ENCODE data around the gene UBTD2. TPM values are rescaled to one million over a fixed set of nuclear protein-coding genes. Genes with fewer than 3 reads are reported as not detected.

Gene UBTD2
- total RNA-seq, 4 donors from 2014 or later: 6.0 to 11.4 (median 9.8) TPM

DNA sequence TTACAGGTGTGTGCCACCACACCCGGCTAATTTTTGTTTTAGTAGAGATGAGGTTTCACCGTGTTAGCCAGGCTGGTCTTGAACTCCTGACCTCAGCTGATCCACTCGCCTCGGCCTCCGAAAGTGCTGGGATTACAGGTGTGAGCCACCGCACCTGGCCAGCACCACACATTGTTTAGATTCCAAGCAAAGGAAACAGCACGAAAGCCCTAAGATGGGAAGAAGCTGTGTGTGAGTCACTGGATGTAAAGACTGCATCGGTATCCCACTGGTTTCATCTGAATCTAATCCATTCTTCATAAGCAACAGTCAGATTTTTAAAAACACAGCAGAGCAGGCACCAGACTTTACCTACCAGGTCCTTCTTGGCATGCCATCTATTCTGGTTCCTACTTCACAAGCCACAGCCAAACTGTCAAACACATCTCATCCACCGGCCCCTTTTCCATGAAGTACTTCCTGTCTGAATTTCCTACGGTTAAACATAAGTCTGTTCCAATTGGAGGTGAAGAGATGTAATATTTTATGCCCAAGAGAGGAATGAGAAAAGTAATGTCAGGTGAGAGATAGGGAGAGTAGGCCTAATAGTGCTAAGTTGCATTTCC, 17.4 kb downstream of the UBTD2 start:
- ATAC-seq: no peak
- peaks cover 11 to 16% of the 10 kb centered on the region in 2 donors for H3K4me1 ChIP-seq
- intact Hi-C loops (cut with DNase I; ENCODE audit: low total_unique reads) (no loop called here), in situ Hi-C loops (cut with MboI; ENCODE audit: low sequenced_read_pairs in 4 of 4) (no loop called here)
- H3K27me3 ChIP-seq: no peaks in the 10 kb centered on the region
- no peak for TF ChIP-seq CTCF (IDR thresholded peaks at IDR 0.05 in 4 of 5, conservative IDR thresholded peaks at IDR 0.05 in 1 of 5)
- TF ChIP-seq POLR2A (IDR thresholded peaks at IDR 0.05): no peak
- no peaks in the 10 kb centered on the region for H3K9me3 ChIP-seq
- H3K36me3 ChIP-seq: no peaks in the 10 kb centered on the region
- H3K27ac ChIP-seq: no peak overlapping the region
- no peak overlapping the region for H3K4me3 ChIP-seq
- DNase-seq: no peak

DNA sequence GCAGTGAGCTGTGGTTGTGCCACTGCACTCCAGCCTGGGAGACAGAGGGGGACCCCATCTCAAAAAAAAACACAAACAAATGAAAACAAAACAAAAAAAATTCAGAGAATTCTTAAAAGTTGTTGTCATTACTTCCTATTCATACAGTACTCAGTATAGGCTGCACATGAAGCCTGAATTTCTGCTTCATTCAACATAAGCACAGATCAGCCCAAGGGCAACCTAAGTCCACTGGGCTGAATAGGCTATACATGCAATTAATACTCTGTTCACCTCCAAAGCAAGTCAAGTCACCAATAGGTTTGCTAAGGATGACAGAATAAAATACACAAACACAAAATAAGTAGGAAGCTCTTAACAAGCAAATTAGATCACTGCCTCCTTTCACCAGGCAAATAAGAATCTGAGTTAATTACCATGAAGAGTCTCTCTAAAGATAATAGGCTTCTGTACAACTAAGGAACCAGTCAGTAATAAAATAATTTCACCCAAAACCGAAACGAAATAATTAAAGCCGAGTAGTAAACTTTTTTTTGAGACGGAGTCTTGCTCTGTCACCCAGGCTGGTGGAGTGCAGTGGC, 18.7 kb downstream of the UBTD2 start:
- Histone ChIP-seq H3K4me1 (peaks cover 21 to 24% of the 10 kb centered on the region in 2 donors), H3K27me3 (no peaks in the 10 kb centered on the region), H3K27ac (no peak overlapping the region), H3K36me3 (no peaks in the 10 kb centered on the region), H3K9me3 (no peaks in the 10 kb centered on the region), H3K4me3 (no peak overlapping the region)
- ATAC-seq (no peak), DNase-seq (no peak)
- TF ChIP-seq CTCF (IDR thresholded peaks at IDR 0.05 in 4 of 5, conservative IDR thresholded peaks at IDR 0.05 in 1 of 5) (no peak), POLR2A (IDR thresholded peaks at IDR 0.05) (no peak)
- in situ Hi-C loops (cut with MboI; ENCODE audit: low sequenced_read_pairs in 4 of 4): no loop called here
- intact Hi-C loops (cut with DNase I; ENCODE audit: low total_unique reads): no loop called here

DNA sequence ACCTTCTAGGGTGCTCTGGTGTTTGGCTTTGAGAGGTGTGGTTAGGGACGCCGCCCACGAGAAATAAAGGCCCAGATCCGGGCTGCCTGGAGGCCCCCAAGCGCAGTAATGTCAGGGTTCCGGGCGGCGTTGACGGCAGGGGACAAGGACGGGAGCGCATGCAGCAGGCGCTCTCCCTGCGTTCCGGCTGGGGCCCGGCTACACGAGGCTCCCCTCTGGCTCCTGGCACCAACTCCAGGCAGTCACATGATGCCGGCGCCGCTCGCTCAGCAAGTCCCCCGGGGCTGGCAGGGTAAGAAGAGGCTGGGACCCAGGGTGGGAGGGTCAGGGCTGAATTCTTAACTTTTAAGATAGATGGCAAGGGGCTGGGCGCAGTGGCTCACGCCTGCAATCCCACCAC, 28.1 kb downstream of the UBTD2 start:
- DNase-seq (no peak), ATAC-seq (no peak)
- H3K4me1 ChIP-seq: peaks cover under 1 to 3% of the 10 kb centered on the region in 2 donors
- H3K4me3 ChIP-seq: no peak overlapping the region
- no peak overlapping the region for H3K27ac ChIP-seq
- intact Hi-C loops (cut with DNase I; ENCODE audit: low total_unique reads) (no loop called here), in situ Hi-C loops (cut with MboI; ENCODE audit: low sequenced_read_pairs in 4 of 4) (no loop called here)
- TF ChIP-seq CTCF (IDR thresholded peaks at IDR 0.05 in 4 of 5, conservative IDR thresholded peaks at IDR 0.05 in 1 of 5) (no peak), POLR2A (IDR thresholded peaks at IDR 0.05) (no peak)
- peaks cover 0 to 12% of the 10 kb centered on the region in 2 donors for H3K36me3 ChIP-seq
- H3K9me3 ChIP-seq: no peaks in the 10 kb centered on the region
- no peaks in the 10 kb centered on the region for H3K27me3 ChIP-seq

GRCh38 chr5:172252501-172252900, 31.1 kb downstream of the UBTD2 start:
- H3K27ac ChIP-seq: no peak overlapping the region
- in situ Hi-C loops (cut with MboI; ENCODE audit: low sequenced_read_pairs in 4 of 4) (no loop called here), intact Hi-C loops (cut with DNase I; ENCODE audit: low total_unique reads) (no loop called here)
- no peak overlapping the region for H3K4me3 ChIP-seq
- TF ChIP-seq POLR2A (IDR thresholded peaks at IDR 0.05): no peak
- no peak for TF ChIP-seq CTCF (IDR thresholded peaks at IDR 0.05 in 4 of 5, conservative IDR thresholded peaks at IDR 0.05 in 1 of 5)
- H3K4me1 ChIP-seq: no peaks in the 10 kb centered on the region
- DNase-seq (no peak), ATAC-seq (no peak)
- H3K9me3 ChIP-seq: no peaks in the 10 kb centered on the region
- H3K27me3 ChIP-seq: no peaks in the 10 kb centered on the region
- H3K36me3 ChIP-seq: peaks cover 0 to 6% of the 10 kb centered on the region in 2 donors

Data from gastrocnemius medialis (tissue), 4 donors.